ENCODE measurements around the gene PKIG.
"Not testable (repeated sequence)": the region's sequence is repeated elsewhere in the genome, so short reads cannot be mapped to it uniquely, and the experiment has no call there.

Gene PKIG

GRCh38 chr20:44552950-44553908, 29.1 kb upstream of the PKIG start:
- no peak overlapping the region for H3K4me3 ChIP-seq (replicated peaks; ENCODE audit: low read depth, low read length)
- DNase-seq (ENCODE audit: low read depth), result peak; percentile 81

GRCh38 chr20:44559302-44559701, 23.1 kb upstream of the PKIG start:
- TF ChIP-seq CTCF (IDR thresholded peaks at IDR 0.05; ENCODE audit: low read length, missing control alignments), result no peak
- no peak for DNase-seq (ENCODE audit: low read depth)

More at GRCh38 chr20:44552950-44553908, 29.1 kb upstream of the PKIG start:
- TF ChIP-seq CTCF (IDR thresholded peaks at IDR 0.05; ENCODE audit: low read length, missing control alignments), result no peak

GRCh38 chr20:44560229-44560628, 22.1 kb upstream of the PKIG start:
- H3K4me3 ChIP-seq (replicated peaks; ENCODE audit: low read depth, low read length), result no peak overlapping the region
- no peak for TF ChIP-seq CTCF (IDR thresholded peaks at IDR 0.05; ENCODE audit: low read length, missing control alignments)
- DNase-seq (ENCODE audit: low read depth), result no peak

More at GRCh38 chr20:44559302-44559701, 23.1 kb upstream of the PKIG start:
- no peak overlapping the region for H3K4me3 ChIP-seq (replicated peaks; ENCODE audit: low read depth, low read length)

GRCh38 chr20:44560818-44561217, 21.6 kb upstream of the PKIG start:
- DNase-seq (ENCODE audit: low read depth); H3K4me3 ChIP-seq (replicated peaks; ENCODE audit: low read depth, low read length): not testable (repeated sequence)

- TF ChIP-seq CTCF (IDR thresholded peaks at IDR 0.05; ENCODE audit: low read length, missing control alignments), result no peak
Measured at GRCh38 chr20:44561876-44562275, 20.5 kb upstream of the PKIG start.

GRCh38 chr20:44566018-44566417, 16.4 kb upstream of the PKIG start:
- DNase-seq (ENCODE audit: low read depth), result no peak
- H3K4me3 ChIP-seq (replicated peaks; ENCODE audit: low read depth, low read length), result no peak overlapping the region
- no peak for TF ChIP-seq CTCF (IDR thresholded peaks at IDR 0.05; ENCODE audit: low read length, missing control alignments)

More at GRCh38 chr20:44561876-44562275, 20.5 kb upstream of the PKIG start:
- no peak overlapping the region for H3K4me3 ChIP-seq (replicated peaks; ENCODE audit: low read depth, low read length)
- no peak for DNase-seq (ENCODE audit: low read depth)

- no peak for DNase-seq (ENCODE audit: low read depth)
- H3K4me3 ChIP-seq (replicated peaks; ENCODE audit: low read depth, low read length), result no peak overlapping the region
- TF ChIP-seq CTCF (IDR thresholded peaks at IDR 0.05; ENCODE audit: low read length, missing control alignments), result no peak
Measured at GRCh38 chr20:44566811-44567210, 15.6 kb upstream of the PKIG start.

All from fibroblast of pulmonary artery (primary cell).